Umbilical cord (tissue), 2 donors: ENCODE results near the gene CNMD. TPM values are rescaled to one million over a fixed set of nuclear protein-coding genes. Genes with fewer than 3 reads are reported as not detected.
"Not testable (repeated sequence)": the region's sequence is repeated elsewhere in the genome, so short reads cannot be mapped to it uniquely, and the experiment has no call there.

ENCODE experiments used
- DNase-seq: peaks from one replicate; pipeline ENCODE4 v3.0.0-alpha.2; 2015; ENCODE audit warnings: low spot score
- total RNA-seq: library from RNA; depleted of rRNA; stranded (reverse); fragments of >200 nt; gene quantifications from one replicate; pipeline ENCODE4 v1.2.3, GENCODE V29; 2014; ENCODE audit warnings: low replicate concordance; ENCODE audit not compliant: insufficient read depth

The CNMD gene
- total RNA-seq, 1 donor from 2014 or later, result not detected

DNA sequence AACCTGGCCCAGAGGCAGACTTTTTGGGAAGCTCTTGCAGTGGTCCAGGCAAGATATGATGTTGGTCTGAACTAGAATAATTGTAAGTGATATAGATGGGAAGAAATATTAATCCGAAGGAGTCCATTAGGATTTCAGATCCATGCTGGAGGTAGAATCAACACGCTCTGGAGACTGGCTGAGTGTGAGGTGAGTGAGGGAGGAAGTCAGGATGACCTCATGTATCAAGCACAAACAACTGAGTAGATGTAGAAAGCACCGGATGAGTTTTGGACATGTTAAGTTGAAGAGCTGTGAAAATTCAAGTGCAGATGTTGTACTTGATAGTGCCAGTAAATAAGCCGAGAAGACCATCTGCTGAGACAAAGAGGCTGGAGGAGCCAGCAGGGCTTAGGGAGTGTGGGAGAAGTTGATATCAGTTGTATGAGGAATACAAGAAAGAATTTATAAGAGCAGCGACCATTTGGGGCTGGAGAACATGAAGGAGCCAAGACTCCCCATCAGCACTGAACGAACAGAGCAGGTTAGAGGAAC is 5.3 kb upstream of the CNMD start:
- no peak for DNase-seq

DNA sequence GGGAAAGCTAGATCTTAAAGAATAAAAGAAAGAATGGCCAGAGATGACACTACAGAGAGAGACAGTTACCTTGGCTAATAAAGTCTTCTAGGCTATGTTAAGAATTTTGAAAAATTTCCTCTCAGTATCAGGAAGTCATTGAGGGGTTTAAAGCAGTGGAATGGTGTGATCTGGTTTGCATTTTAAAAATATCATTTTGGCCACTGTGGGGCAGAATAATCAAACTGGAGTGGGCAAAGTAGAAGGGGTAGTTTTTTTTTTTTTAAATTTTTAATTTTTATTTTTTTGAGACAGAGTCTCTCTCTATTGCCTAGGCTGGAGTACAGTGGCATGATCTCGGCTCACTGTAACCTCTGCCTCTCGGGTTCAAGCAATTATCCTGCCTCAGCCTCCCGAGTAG is 4.4 kb upstream of the CNMD start:
- DNase-seq, result no peak

GRCh38 chr13:52743569-52743968 is 3.9 kb upstream of the CNMD start:
- DNase-seq, result no peak

DNA sequence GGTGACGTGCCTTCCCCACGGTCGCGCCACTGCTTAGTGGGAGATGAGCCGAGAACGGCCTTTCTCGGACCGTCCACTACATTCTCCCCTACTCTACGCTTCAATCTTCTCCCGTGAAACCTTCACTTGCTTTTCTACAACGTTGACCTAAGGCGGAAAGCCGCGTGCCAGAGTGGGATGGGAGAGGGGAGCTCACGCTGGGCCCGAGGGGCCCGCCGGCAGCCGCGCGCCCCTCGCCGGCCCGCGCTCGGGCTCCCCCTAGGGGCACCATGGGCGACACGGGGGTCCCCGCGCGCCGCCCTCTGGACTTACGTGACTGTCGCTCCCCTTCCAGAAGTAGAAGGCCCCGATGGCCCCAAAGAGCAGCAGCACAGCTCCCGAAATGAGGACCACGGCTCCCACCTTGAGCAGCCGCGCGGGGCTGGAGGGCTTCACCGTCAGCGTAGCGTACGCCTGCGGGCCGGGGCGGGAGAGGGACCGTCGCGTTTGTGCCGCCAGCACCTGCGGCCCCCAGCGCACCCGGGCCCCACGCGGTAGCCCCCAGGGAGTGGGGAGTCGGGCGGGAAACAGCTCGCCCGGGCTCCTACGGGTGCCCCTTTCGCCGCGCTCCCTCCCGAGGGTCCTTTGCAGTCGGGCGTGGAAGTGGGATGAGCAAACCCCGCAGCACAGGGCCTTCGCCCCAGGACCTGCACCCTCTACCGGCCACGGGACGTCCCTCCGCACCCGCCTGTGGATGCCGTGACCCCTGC is 727 bp downstream of the CNMD start:
- DNase-seq, result peak; percentile 2

DNA sequence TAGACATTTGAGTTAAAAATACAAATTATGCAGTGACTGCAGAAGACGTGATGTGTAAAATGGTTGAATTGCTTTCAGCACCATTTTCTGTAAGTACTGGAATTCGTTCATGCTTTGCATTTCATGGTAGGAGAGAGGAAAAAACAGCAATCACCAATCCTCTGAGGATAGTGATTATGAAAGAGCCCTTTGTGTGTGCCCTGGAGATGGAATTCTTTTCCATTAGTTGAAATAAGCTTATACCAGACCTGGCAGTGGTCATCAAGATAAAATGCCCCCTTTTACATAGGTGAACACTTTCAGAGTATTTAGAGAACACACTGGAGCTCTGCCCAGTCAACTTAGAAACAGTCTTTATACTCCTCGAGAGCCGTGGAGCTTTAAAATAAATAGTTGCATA is 1.7 kb downstream of the CNMD start:
- no peak for DNase-seq

GRCh38 chr13:52737451-52737850 is 2.2 kb downstream of the CNMD start:
- DNase-seq, result no peak

DNA sequence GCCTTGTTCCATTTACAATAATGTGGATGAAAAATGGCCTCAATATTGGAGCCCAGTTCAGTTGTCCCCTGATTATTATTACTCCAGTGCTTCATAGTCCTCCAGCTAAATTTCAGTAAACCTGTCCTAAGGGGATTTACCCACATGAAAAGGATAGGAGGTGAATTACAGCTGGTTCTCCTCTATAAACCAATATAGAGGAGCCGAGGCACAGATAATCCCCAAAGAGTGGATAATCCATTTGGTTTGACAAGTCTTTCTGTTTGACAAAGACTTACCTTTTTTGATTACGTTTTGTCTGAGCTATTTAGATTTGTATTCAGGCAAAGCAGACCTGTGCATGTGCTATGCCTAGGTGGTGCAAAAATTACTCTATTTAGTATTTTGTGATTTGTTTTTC is 2.7 kb downstream of the CNMD start:
- DNase-seq, result no peak

DNA sequence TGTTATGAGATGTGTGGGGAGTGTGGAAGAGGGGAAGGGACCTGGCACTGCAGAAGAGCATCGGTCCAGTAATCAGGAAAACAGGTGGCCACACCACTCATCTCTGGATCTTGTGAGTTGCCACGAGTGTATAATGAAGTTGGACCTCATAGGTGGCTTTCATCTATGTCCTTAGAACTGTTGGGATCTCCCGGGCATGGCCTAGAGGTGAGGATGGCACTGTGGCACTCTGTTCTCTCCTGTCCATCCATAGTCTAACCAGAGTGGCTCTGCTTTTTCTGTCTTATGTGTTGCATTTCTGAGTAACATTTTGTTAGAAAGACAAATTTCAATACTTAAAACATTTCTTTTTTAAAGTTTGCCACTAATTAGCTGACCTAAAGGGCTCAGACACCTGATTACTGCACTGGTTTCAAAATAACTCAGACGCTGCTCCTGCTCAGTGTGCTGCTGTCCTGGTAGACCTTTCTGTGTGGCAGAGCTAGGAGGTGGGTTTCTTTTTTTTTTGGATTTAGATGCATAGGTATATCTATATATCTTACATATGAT is 5.5 kb downstream of the CNMD start:
- DNase-seq, result no peak

- DNase-seq, result no peak
Measured at GRCh38 chr13:52726258-52726657, 13.4 kb downstream of the CNMD start.

- no peak for DNase-seq
Measured at GRCh38 chr13:52725302-52725701, 14.3 kb downstream of the CNMD start.

GRCh38 chr13:52723181-52723580 is 16.4 kb downstream of the CNMD start:
- DNase-seq, result no peak

DNA sequence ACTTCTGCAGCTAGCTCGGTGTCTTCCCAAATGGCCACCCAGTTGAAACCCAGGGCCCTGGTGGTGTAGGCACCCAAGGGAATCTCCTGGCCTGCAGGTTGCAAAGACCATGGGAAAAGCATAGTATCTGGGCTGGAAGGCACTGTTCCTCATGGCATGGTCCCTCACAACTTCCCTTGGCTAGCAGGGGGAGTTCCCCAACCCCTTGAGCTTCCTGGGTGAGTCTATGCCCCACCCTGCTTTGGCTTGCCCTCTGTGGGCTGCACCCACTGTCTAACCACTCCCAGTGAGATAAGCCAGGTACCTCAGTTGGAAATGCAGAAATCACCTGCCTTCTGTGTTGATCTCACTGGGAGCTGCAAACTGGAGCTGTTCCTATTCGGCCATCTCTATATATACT is 18.3 kb downstream of the CNMD start:
- DNase-seq, result not testable (repeated sequence)

DNA sequence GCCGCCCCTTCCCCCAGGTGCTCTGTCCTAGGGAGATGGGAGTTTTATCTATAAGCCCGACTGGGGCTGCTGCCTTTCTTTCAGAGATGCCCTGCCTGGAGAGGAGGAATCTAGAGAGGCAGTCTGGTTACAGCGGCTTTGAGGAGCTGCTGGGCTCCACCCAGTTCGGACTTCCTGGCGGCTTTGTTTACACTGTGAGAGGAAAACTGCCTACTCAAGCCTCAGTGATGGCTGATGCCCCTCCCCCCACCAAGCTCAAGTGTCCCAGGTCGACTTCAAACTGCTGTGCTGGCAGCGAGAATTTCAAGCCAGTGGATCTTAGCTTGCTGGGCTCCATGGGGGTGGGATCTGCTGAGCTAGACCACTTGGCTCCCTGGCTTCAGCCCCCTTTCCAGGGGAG is 18.7 kb downstream of the CNMD start:
- not testable (repeated sequence) for DNase-seq

GRCh38 chr13:52713894-52714293 is 25.7 kb downstream of the CNMD start:
- no peak for DNase-seq

- no peak for DNase-seq
Measured at GRCh38 chr13:52712385-52712784, 27.2 kb downstream of the CNMD start.

DNA sequence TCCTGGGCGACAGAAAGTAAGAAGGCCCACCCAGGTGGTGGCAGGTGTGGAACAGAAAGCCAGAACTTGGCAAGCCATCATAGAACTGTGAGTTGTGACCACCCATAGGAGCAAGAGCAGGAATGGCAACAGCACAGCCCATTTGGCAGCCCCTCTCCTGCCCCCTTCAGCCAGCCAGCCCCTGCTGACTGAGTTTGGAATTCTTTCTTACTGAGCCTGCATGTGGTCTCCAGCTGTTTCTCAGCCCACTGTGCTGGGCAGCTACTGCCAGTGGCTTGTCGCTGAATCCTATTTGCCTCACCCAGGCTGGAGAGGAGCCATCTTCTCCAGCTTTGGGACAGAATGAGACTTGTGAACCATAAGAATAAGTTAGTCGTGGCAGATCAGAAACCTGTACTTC is 28.3 kb downstream of the CNMD start:
- DNase-seq, result no peak

GRCh38 chr13:52708266-52708665 is 31.4 kb downstream of the CNMD start:
- DNase-seq, result not testable (repeated sequence)

GRCh38 chr13:52707375-52707774 is 32.2 kb downstream of the CNMD start:
- DNase-seq, result no peak

DNA sequence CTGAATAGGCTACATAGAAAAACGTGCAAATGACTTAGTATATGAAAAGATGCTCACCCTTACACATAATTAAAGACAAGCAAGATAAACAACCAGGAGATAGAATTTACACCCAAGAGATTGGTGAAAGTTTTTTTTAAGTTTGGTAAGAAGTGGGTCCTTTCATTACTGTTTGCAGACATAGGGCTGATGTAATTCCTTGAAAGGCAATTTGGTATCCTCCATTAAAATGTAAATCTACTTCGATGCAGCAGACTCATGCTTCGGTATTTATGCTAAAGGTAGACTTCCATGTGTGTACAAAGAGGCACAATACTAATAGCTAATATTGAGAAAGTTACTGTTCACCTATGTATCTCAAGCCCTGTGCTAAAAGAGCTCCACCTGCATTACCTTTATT is 33.5 kb downstream of the CNMD start:
- no peak for DNase-seq

DNA sequence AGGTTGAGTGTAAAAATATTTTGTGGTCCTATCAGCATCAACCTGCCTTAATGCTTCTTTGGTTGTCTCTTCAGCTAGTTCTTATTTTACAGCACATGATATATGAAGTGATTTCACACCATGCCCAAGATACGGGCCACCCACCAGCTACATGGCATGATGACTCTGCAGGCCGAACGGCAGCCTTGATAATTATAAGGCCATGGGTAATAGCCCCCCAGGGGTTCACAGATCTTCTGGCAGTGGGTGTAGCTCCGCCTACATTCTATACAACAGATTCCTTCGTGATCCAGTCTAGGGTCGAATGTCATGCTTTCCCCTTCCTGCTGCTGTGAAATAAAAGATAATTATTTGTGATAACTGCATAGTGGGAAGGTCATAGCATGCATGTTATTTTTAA is 36.1 kb downstream of the CNMD start:
- DNase-seq, result no peak

DNA sequence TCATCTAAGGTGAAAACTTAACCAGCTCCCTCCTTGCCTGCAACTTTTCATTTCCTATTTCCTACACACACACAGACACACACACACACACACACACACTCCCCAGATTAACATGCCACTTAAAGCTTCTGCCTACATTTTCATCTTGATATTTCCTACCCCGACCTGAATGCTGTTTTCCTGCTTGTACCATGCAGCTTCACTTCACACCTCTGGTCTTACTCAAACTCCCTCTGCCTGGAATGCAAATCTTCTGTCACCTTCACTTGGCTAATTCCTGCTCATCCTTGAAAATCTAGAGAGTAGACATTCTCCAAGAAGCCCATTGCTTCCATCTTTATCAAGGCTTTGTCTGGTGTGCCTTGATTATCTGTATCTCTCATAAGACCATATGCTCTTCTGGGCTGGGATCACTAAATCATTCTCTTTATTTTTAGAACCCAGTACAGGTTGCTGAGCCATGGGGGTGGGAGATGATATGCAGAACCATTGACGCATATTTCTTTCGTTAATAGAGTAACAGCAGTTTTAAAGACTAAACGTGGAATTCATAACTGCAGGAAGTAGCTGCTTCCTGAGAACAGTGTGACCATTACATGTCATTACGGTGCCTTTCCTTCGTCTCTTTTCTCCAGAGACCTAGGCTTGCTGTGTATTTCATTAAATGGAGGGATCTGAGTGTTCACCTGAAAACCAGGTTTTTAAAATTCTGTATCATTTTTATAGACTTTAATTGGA is 37.7 kb downstream of the CNMD start:
- no peak for DNase-seq

DNA sequence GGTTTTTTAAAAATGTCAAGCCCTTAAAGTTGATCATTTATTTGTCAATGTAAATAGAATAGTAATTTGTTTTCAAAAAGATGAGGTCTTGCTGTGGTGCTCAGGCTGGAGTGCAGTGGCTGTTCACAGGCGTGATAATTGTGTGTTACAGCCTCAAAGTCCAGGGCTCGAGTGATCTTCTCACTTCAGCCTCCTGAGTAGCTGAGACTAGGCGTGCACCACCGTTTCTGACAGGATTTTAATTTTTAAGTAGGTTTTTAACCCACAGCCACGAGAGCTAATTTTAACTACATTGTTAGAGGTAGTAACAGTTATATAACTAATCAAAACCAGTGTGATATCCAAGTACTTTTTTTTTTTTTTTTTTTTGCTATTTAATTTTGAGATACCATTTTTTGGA is 43.1 kb downstream of the CNMD start:
- DNase-seq, result no peak

GRCh38 chr13:52695856-52696255 is 43.8 kb downstream of the CNMD start:
- no peak for DNase-seq
